Activated naive CD8-positive, alpha-beta T cell treated with anti-CD3 and anti-CD28 coated beads for 36 hours (primary cell): ENCODE results near the gene SQOR. TPM values are rescaled to one million over a fixed set of nuclear protein-coding genes. Genes with fewer than 3 reads are reported as not detected.

ENCODE experiments used
- DNase-seq: peaks from one replicate; pipeline ENCODE4 v3.0.0; 2021
- H3K27ac Mint-ChIP-seq: one replicate; pipeline ENCODE4 v1.8.0; 2022; ENCODE audit warnings: mild to moderate bottlenecking, moderate library complexity, mixed read lengths
- H3K27me3 Mint-ChIP-seq: one replicate; pipeline ENCODE4 v1.8.0; 2022; ENCODE audit warnings: mild to moderate bottlenecking, mixed read lengths
- H3K36me3 Mint-ChIP-seq: one replicate; pipeline ENCODE4 v1.8.0; 2021; ENCODE audit warnings: mild to moderate bottlenecking, mixed read lengths
- H3K4me1 Mint-ChIP-seq: one replicate; pipeline ENCODE4 v1.8.0; 2021; ENCODE audit warnings: mixed read lengths
- H3K4me3 Mint-ChIP-seq: one replicate; pipeline ENCODE4 v1.8.0; 2022; ENCODE audit warnings: mild to moderate bottlenecking, moderate library complexity, mixed read lengths
- H3K9me3 Mint-ChIP-seq: one replicate; pipeline ENCODE4 v1.8.0; 2022; ENCODE audit warnings: mixed read lengths
- total RNA-seq, 2 experiments: library from RNA; stranded (reverse); gene quantifications; one replicate each; pipeline ENCODE4 v1.2.3, GENCODE V29; 2021

SQOR gene
- total RNA-seq, 2 experiments from 2014 or later: 54.6 to 57.0 TPM

DNA sequence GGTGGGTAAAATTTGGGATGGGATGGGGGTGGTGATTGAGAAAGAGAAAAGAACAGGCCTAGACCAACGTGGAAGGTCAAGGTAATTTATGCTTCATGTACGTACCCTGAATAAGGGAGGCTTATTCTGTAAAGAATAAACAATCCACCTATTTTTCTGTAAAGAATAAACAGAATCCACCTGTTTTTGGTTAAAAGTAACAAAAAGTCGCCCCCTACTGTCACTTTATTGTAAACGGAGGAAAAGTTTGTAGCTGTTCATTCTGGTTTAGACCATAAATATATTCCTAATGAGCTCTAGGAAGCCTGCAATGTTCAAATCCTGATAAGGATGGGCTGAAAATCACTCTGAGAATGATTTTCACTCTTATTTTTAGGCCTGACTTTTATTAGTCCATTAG, 23.5 kb upstream of the SQOR start:
- no peak overlapping the region for H3K4me3 Mint-ChIP-seq
- DNase-seq: no peak
- peaks cover 1% of the 10 kb centered on the region for H3K36me3 Mint-ChIP-seq
- no peaks in the 10 kb centered on the region for H3K9me3 Mint-ChIP-seq
- no peak overlapping the region for H3K27ac Mint-ChIP-seq
- H3K27me3 Mint-ChIP-seq: no peaks in the 10 kb centered on the region
- H3K4me1 Mint-ChIP-seq: peaks cover 7% of the 10 kb centered on the region

DNA sequence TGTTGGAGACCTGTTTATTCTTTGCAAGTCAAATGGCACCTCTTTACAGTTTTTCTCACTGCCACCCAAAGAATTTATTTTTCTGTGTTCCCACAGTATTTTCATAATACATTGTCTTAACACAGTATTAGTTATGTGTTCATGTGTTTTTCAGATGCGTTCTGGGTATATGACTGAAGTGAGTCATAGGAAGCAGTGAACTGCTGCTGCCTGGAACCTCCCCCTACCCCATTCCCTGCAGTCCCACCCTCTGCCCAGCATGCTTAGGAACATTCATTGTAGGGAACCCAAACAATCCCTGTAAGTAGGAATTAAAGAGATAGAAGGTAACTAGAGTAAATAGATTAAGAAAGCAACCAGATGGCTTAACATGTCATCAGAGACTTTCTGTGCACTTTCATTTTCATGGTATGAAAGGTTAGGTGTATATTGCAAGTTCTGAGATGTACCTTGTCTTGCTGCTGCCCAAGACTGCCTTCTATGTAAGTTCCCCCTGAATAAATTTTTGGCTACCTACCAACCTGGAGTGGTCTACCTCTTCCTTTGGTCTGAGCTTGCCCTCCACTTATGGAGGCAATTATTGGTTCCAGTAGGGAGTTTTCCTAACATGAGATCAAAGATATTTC, 21.9 kb upstream of the SQOR start:
- Mint-ChIP-seq H3K27ac (no peak overlapping the region), H3K27me3 (no peaks in the 10 kb centered on the region), H3K36me3 (no peaks in the 10 kb centered on the region), H3K9me3 (no peaks in the 10 kb centered on the region), H3K4me3 (no peak overlapping the region), H3K4me1 (peaks cover 7% of the 10 kb centered on the region)
- DNase-seq: no peak

DNA sequence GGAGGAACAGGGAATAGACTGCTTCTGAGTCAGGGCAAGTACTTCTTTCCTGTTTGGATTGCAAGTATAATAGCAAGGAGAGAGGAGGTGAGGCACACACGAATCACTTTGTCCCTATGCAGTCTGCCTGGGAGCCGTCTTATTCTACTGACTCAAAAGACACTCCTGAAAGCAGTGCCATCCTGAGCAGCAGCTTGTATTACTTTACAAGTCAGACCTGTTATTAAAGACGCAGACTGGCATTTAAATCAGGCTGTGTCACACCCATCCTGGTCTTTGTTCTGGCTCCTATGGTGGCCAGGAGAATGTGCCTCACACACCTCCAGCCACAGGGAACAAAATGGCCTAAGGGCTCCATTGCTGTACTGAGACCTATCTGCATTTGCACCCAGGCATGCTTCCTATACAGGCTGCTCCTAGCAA, 17.9 kb upstream of the SQOR start:
- H3K4me3 Mint-ChIP-seq: no peak overlapping the region
- no peaks in the 10 kb centered on the region for H3K9me3 Mint-ChIP-seq
- peaks cover 7% of the 10 kb centered on the region for H3K4me1 Mint-ChIP-seq
- no peak for DNase-seq
- no peak overlapping the region for H3K27ac Mint-ChIP-seq
- H3K36me3 Mint-ChIP-seq: no peaks in the 10 kb centered on the region
- no peaks in the 10 kb centered on the region for H3K27me3 Mint-ChIP-seq

DNA sequence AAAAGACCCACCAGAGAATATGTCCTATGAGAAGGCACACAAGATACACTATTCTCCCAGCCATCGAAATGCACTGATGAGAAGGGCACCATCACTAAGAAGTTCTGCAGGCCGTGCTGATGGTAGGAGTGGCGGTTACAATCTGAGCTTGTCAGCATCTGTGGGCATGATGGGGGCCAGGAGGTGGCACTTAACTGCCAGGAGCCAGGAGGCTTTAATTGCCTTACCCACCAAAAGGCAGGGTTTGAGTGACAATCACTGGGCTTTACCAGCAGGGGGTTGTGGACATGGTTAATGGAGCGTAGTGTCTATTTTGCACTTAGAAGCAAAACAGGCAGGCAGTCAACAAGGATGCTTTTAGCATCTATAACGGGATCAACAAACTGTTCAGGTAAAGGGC, 16.0 kb upstream of the SQOR start:
- Mint-ChIP-seq H3K27me3 (no peaks in the 10 kb centered on the region), H3K27ac (no peak overlapping the region), H3K4me1 (no peaks in the 10 kb centered on the region), H3K9me3 (no peaks in the 10 kb centered on the region), H3K4me3 (no peak overlapping the region), H3K36me3 (peaks cover 2% of the 10 kb centered on the region)
- peak; percentile 11 for DNase-seq

DNA sequence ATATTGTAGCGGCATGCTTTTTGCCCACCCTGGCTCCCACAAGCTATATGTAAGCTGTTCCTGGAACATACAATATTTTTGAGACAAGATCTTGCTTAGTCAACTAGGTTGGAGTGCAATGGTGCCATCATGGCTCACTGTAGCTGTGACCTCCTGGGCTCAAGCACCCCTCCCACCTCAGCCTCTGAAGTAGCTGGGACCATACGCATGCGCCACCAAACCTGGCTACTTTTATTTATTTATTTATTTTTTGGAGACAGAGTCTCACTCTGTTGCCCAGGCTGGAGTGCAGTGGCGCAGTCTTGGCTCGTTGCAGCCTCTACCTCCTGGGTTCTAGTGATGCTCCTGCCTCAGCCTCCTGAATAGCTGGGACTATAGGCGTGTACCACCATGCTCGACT, 6.7 kb upstream of the SQOR start:
- no peak for DNase-seq
- no peak overlapping the region for H3K27ac Mint-ChIP-seq
- peaks cover 23% of the 10 kb centered on the region for H3K9me3 Mint-ChIP-seq
- peaks cover 2% of the 10 kb centered on the region for H3K4me1 Mint-ChIP-seq
- no peaks in the 10 kb centered on the region for H3K27me3 Mint-ChIP-seq
- H3K36me3 Mint-ChIP-seq: peaks cover 6% of the 10 kb centered on the region
- no peak overlapping the region for H3K4me3 Mint-ChIP-seq

DNA sequence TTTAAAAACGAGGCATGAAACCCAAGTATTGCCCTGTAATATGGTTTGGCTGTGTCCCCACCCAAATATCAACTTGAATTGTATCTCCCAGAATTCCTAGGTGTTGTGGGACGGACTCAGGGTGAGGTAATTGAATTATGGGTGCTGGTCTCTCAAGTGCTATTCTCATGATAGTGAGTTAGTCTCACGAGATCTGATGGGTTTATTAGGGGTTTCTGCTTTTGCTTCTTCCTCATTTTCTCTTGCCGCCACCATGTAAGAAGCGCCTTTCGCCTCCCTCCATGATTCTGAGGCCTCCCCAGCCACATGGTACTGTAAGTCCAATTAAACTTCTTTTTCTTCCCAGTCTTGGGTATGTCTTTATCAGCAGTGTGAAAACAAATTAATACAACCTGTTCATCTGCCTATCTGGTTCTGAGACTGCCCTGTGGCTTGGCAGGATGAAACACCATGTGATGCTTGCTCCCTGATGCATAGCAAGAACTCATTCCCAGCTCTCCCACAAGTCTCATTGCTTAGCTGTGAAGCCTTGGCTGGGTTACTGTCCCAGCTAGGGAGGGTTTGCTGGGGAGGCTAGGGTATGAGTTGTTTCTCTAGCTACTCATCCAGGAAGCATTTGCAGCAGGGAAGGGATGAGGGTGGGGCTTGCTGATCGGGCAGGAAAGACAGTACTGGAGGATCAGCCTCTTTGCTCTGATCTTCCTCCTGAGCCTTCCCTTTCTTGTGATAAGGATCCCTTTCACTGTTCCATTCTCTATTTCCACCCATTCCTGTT, 3.7 kb upstream of the SQOR start:
- DNase-seq: no peak
- Mint-ChIP-seq H3K27ac (no peak overlapping the region), H3K9me3 (peaks cover 16% of the 10 kb centered on the region), H3K4me1 (peaks cover 5% of the 10 kb centered on the region), H3K4me3 (no peak overlapping the region), H3K36me3 (peaks cover 6% of the 10 kb centered on the region), H3K27me3 (no peaks in the 10 kb centered on the region)

DNA sequence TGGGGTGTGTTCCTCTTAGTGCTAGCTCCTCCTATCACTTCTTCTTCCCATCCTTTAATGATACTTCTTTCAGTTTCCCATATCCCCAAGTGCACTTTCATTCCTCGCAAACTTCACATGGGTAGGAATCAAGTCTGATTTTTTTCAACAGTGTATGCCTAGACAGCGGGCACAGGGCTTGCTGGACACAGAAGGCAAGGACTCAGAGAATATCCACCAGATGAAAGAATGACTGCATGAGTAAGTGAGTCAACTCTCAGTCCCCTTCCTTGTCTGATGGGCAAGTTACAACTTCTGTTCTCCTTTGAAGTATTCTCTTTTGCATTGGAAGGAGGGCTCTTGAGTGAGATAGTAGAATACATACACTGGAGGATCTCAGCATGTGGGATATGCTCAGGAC, 3.1 kb upstream of the SQOR start:
- peaks cover 5% of the 10 kb centered on the region for H3K36me3 Mint-ChIP-seq
- peaks cover 10% of the 10 kb centered on the region for H3K9me3 Mint-ChIP-seq
- H3K27ac Mint-ChIP-seq: no peak overlapping the region
- peaks cover 6% of the 10 kb centered on the region for H3K4me1 Mint-ChIP-seq
- H3K4me3 Mint-ChIP-seq: no peak overlapping the region
- H3K27me3 Mint-ChIP-seq: no peaks in the 10 kb centered on the region
- DNase-seq: no peak

DNA sequence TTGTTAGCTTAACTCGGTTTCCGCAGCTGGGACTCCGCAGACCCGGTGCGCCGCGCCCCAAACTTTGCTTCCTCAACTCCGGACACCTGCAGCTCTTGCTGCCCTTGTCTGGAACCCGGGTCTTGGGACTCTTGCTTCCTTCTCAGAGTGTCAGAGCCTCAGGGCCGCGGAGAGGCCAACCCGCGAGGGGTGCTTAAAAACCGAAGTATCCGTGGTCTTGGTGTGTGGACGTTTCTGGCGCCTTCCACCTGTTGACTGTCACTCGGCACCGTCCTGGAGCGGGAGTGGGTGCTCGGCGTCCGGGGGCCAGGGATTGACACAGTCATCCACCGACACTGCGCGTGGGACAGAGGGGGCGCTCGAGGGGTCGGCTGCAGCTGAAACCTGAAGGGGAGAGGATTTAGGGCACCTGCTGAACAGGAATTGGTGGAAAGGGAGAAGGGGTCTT, 386 bp downstream of the SQOR start:
- Mint-ChIP-seq H3K9me3 (peaks cover 6% of the 10 kb centered on the region), H3K27me3 (no peaks in the 10 kb centered on the region), H3K36me3 (peaks cover 29% of the 10 kb centered on the region), H3K4me1 (peaks cover 37% of the 10 kb centered on the region), H3K27ac (peak overlapping the region; percentile 91), H3K4me3 (peak overlapping the region; percentile 96)
- DNase-seq: peak; percentile 78

DNA sequence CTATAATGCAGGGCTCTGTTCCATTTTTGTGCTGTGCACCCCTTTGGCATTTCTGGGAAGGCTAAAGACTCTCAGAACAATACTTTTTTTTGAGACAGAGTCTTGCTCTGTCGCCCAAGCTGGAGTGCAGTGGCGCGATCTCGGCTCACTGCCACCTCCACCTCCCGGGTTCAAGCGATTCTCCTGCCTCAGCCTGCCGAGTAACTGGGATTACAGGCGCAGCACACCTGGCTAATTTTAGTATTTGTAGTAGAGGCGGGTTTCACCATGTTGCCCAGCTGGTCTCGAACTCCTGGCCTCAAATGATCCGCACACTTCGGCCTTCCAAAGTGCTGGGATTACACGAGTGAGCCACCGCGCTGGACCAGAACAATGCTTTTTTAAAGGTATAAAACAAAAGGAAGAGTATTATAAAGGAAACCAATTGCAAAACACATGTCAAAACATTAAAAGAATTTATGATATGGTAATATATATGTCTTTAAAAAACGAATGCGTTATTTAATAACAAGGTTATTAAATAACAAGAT, 999 bp downstream of the SQOR start:
- Mint-ChIP-seq H3K4me3 (peak overlapping the region; percentile 96), H3K27ac (peak overlapping the region; percentile 91), H3K4me1 (peaks cover 43% of the 10 kb centered on the region)

DNA sequence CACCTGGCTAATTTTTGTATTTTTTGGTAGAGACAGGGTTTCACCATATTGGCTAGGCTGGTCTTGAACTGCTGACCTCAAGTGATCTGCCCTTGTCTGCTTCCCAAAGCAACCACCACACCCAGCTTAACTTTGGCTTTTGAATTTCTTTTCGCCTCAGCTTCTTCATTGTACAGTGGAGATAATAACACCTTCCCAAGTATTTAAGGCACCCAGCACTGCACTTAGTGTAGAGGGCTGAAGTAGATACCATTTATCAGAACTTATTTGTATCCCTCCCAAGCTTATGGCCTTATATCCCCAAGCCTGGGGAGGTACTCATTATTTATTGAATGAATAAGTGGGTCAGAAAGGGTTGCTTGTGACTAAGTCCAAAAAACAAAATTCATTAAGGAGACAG, 2.3 kb downstream of the SQOR start:
- peaks cover 54% of the 10 kb centered on the region for H3K4me1 Mint-ChIP-seq
- no peak for DNase-seq
- H3K27ac Mint-ChIP-seq: peak overlapping the region; percentile 89
- H3K36me3 Mint-ChIP-seq: peaks cover 37% of the 10 kb centered on the region
- peak overlapping the region; percentile 63 for H3K4me3 Mint-ChIP-seq
- H3K27me3 Mint-ChIP-seq: no peaks in the 10 kb centered on the region
- peaks cover 6% of the 10 kb centered on the region for H3K9me3 Mint-ChIP-seq

More for the DNA sequence above, 999 bp downstream of the SQOR start:
- Mint-ChIP-seq H3K27me3 (no peaks in the 10 kb centered on the region), H3K9me3 (peaks cover 6% of the 10 kb centered on the region), H3K36me3 (peaks cover 32% of the 10 kb centered on the region)
- no peak for DNase-seq

DNA sequence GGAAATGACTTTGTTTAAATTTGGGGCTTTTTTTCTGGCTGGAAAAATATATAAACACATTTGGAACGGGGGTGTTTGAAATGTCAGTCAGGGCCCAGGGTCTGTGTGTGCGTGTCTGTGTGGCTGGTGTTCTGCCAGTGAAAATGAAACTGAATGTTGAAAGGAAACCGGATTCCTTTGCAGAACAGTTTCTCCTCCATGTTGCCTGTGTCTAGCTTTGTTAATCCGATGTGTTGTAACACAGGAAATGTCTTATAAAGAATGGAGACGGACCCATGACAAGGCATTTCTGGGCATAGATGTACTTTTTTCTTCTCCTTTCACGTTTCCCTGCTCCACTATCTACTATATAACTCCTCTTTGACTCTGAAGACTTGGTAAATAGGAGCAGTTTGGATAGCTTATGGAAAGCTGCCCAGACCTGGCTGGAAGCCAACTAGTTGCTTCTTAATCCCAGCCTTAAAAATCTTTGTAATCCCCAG, 2.8 kb downstream of the SQOR start:
- Mint-ChIP-seq H3K9me3 (peaks cover 6% of the 10 kb centered on the region), H3K4me1 (peaks cover 58% of the 10 kb centered on the region), H3K27me3 (no peaks in the 10 kb centered on the region), H3K36me3 (peaks cover 42% of the 10 kb centered on the region), H3K27ac (peak overlapping the region; percentile 89), H3K4me3 (peak overlapping the region; percentile 63)
- DNase-seq: peak; percentile 57

DNA sequence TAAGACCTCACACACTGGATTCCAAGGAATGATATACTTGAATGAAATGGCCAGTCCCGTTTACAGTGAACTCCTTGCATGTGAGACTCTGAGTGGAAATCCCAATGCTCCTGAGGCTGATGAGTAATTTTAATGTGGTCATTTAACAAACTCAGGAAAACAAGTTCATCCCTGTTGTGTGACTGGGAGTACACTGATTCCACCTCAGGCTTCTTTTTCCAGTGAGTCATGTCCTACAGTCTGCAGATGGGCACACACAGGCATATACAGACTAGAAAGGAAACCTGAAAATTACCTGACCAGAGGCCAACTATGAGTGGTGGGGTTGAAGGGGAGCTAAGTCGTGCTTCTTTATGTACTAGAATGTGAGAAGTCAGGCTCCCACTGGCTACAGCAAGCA, 5.8 kb downstream of the SQOR start:
- Mint-ChIP-seq H3K9me3 (peaks cover 6% of the 10 kb centered on the region), H3K4me1 (peaks cover 83% of the 10 kb centered on the region), H3K36me3 (peaks cover 49% of the 10 kb centered on the region), H3K4me3 (no peak overlapping the region), H3K27ac (no peak overlapping the region), H3K27me3 (no peaks in the 10 kb centered on the region)
- DNase-seq: no peak

DNA sequence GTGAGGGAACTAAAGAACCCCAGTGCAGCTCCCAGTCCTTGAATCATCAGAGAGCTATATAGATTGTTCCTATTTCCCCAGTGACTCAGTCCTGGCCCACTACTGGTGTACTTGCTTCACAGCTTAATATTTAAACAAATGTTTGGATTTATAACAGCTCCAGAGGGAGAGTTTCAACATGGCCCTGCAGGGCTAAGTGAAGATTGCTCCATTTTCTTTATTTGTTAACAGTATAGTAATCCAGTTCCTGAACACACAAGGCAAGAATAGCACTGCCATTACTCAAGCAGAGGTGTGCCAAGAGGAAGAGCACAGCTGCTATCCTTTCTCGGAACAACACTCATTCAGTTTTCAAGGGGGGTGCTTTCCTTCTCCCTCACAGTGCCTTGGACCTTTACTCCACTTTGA, 6.5 kb downstream of the SQOR start:
- no peaks in the 10 kb centered on the region for H3K27me3 Mint-ChIP-seq
- no peak for DNase-seq
- peaks cover 51% of the 10 kb centered on the region for H3K36me3 Mint-ChIP-seq
- H3K4me1 Mint-ChIP-seq: peaks cover 85% of the 10 kb centered on the region
- no peak overlapping the region for H3K27ac Mint-ChIP-seq
- peaks cover 6% of the 10 kb centered on the region for H3K9me3 Mint-ChIP-seq
- no peak overlapping the region for H3K4me3 Mint-ChIP-seq

DNA sequence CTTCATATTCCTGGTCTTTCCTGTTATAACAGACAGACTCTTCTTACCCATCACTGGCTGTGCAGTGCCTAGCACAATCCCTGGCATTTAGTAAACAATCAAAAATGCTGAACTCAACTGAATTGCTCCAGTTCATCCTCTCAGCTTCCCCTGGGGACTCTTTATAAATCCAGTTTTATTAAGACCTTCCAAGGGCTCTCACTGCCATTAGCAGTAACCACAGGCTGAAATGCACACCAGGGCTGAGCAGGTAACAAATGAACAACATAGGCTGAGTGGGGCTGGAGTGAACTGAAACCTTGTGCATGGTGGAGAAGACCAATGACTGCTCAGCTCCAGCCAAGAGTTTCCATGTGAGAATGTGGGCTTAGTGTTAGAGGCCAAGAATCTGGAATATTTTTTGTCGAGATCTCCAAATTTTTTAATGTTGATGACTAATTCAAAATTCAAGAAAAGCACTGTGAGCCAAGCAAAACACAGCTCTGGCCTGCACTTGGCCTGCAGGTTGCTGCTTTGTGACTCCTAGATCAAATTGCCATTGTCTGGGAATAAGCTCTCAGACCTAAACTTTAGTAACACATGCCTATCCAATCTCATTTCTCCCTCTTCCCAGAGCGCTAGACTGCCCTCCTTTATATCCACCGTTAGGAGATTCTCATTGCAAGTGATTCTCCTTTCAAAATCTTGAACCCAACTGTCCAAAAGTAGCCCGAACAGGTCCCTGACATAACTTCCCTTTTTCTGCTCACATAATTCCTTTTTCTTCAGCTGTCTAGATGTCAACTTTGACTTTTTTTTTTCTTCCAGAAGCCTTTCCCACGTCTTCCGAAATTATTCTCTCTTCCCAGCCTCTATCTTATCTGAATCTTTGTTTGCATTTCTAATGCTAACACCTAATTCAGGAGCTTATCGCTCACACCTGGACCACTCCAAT, 7.4 kb downstream of the SQOR start:
- Mint-ChIP-seq H3K9me3 (peaks cover 6% of the 10 kb centered on the region), H3K36me3 (peaks cover 50% of the 10 kb centered on the region), H3K4me3 (no peak overlapping the region), H3K27me3 (no peaks in the 10 kb centered on the region), H3K4me1 (peaks cover 85% of the 10 kb centered on the region), H3K27ac (no peak overlapping the region)
- no peak for DNase-seq

DNA sequence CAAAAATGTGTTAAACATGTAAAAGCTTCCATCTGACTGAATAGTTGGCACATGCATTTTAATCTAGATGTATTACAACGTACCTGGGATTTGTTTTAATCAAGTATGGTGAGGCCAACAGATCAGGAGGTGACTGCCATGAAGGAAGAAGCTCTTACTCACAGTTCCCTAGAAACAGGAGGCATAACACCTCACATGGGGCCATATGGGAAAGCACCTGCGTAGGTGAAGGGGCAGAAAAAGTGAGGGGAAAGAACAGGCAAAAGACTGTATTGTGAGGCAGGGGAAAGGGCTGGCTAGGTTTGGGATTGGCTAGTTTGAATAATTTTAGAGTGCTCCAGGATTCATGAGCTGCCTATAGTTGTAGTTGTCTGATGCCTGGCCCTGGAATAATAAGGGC, 9.6 kb downstream of the SQOR start:
- DNase-seq: no peak
- Mint-ChIP-seq H3K36me3 (peaks cover 31% of the 10 kb centered on the region), H3K27ac (peak overlapping the region; percentile 39), H3K9me3 (peaks cover 2% of the 10 kb centered on the region), H3K4me3 (no peak overlapping the region), H3K27me3 (no peaks in the 10 kb centered on the region), H3K4me1 (peaks cover 73% of the 10 kb centered on the region)
